ENCODE measurements around the gene ENO3. TPM values are rescaled to one million over a fixed set of nuclear protein-coding genes. Genes with fewer than 3 reads are reported as not detected.

Gene ENO3
- total RNA-seq, 1 experiment from 2014 or later, result 24.6 TPM

DNA sequence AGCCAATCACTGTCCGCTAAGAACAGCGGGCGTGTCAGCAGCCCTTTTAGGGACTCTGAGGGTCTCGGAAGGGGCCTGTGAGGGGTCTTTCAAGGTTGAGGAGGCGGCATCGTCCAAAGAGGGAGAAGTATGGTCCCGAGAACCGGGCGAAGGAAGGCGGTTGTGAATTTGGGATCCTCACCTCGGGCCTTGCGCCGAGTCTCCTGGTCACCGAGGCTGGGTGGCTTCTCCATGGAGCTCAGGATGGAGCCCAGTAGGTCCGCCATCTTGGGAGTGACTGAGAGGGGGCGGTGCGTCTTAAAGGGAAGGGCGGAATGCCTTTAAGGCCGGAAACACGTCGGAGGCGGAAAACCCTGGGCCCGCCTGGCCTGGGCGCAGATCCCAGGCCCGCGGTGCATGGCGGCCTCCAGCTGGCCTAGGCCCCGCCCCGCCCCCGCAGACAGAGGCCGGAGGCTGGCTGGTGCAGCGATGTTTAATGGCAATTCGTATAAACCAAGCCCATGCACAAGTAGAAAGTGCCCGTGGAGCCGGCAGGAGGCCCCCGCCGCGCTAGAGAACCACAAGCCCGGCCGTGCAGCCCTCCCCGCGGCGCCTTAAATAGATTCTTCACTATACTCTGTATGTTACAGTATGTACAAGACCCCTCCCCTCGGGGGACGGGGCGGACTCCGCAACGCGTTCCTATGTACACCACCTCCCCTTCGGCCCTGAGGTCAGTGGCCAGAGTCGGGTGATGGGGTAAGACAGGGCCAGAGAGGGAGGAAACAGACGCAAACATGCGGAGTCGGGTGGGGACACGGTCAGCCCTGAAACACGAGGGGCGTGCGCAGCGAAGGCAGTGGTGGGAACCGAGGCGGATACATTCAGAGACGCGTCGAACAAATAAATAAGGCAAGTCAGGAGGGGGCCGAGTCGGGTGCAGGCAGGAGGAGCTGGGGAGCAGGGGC, 16.9 kb downstream of the ENO3 start, which contains the start of gene SPAG7:
Gene SPAG7, minus strand, starts transcription at position 279 of the 947 bp plus-strand sequence. Its CDS starts 13 bp downstream, at position 266.
- Histone ChIP-seq H3K27ac (ENCODE audit: low read depth, low read length) (peak within 1 kb of the TSS; percentile 96), H3K4me3 (replicated peaks in 1 of 2; ENCODE audit: low read depth in 1 of 2, low read length in 2 of 2) (peak within 1 kb of the TSS; percentile 70 to 79), H3K9me3 (ENCODE audit: control insufficient read depth in 1 of 2, insufficient read depth in 1 of 2, low read depth in 1 of 2, low read length in 2 of 2) (no peaks in the 10 kb centered on the region), H3K9ac (ENCODE audit: low read length) (peak within 1 kb of the TSS; percentile 80), H3K36me3 (ENCODE audit: control insufficient read depth in 1 of 2, insufficient read depth in 2 of 2, low read length in 2 of 2) (peaks cover 4 to 13% of the 10 kb centered on the region in 2 experiments; a peak in 3 of 4 replicates), H3K4me2 (ENCODE audit: low read length) (peak within 1 kb of the TSS; percentile 84), H3K79me2 (ENCODE audit: insufficient read depth, low read length) (peaks cover 17% of the 10 kb centered on the region; the same call in 1 of the 2 replicates), H3K4me1 (ENCODE audit: control insufficient read depth in 1 of 2, insufficient read depth in 2 of 2, low read length in 2 of 2) (peaks cover 19 to 33% of the 10 kb centered on the region in 2 experiments), H3K9me2 (ENCODE audit: insufficient read depth) (no peaks in the 10 kb centered on the region), H4K20me1 (ENCODE audit: insufficient read depth) (no peaks in the 10 kb centered on the region), H2AFZ (ENCODE audit: low read depth, low read length, poor library complexity, severe bottlenecking) (no peak within 1 kb of the TSS), H3K27me3 (ENCODE audit: insufficient read depth, low read length) (no peaks in the 10 kb centered on the region)
- ChIA-PET RAD21 (ENCODE audit: low non-redundant PET in 1 of 2, low total read pairs in 2 of 2, uncharacterized antibody in 2 of 2, unreplicated experiment in 2 of 2) (interaction anchor here (0.8 to 2.2 kb wide), 4 partner anchors 20 to 59 kb away, joined by 3 to 11 read pairs (median 7); partner anchors contain the start of genes RNF167 (in 2 of the 2), SLC25A11 (in 2 of the 2) and PFN1 (in 1 of the 2)), POLR2A (interaction anchor here (0.7 to 5.0 kb wide), 12 partner anchors 11 to 177 kb away, joined by 3 to 45 read pairs (median 8); partner anchors contain the start of genes CAMTA2, ENO3, PFN1 and RNF167), CTCF (interaction anchor here (1.3 to 2.2 kb wide), 7 partner anchors 10 to 94 kb away, joined by 3 to 12 read pairs (median 7); partner anchors contain the start of genes CAMTA2, CHRNE, RNF167 and SLC25A11)
- DNase-seq (ENCODE audit: low read depth, low spot score), result peak; percentile 95
- BruUV-seq (replicated peaks), result no TSS peak
- intact Hi-C loops (cut with micrococcal nuclease), result loop anchor here (1.0 kb wide), 4 partner anchors 18 to 59 kb away; partner anchors contain the start of genes CAMTA2, RNF167 and SLC25A11
- ATAC-seq, result peak; percentile 64
- no peak for TF ChIP-seq FOSL1 (IDR thresholded peaks at IDR 0.05; ENCODE audit: low read depth)
- peak; percentile 95 for TF ChIP-seq SRF (IDR thresholded peaks at IDR 0.05; ENCODE audit: low read depth)
- TF ChIP-seq, protein P1, sequence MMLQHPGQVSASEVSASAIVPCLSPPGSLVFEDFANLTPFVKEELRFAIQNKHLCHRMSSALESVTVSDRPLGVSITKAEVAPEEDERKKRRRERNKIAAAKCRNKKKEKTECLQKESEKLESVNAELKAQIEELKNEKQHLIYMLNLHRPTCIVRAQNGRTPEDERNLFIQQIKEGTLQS (IDR thresholded peaks at IDR 0.05), result no peak
- TF ChIP-seq SIN3A (IDR thresholded peaks at IDR 0.05; ENCODE audit: low read depth), result no peak
- no peak; the same call in 1 of the 2 replicates for TF ChIP-seq ELF1 (IDR thresholded peaks at IDR 0.05; ENCODE audit: borderline replicate concordance, low read depth)
- TF ChIP-seq RAD21 (IDR thresholded peaks at IDR 0.05; ENCODE audit: low read depth), result peak; percentile 59
- peak; percentile 70 for TF ChIP-seq ZFX (IDR thresholded peaks at IDR 0.05)
- no peak for TF ChIP-seq EZH2 (IDR thresholded peaks at IDR 0.05)
- TF ChIP-seq, protein P2, sequence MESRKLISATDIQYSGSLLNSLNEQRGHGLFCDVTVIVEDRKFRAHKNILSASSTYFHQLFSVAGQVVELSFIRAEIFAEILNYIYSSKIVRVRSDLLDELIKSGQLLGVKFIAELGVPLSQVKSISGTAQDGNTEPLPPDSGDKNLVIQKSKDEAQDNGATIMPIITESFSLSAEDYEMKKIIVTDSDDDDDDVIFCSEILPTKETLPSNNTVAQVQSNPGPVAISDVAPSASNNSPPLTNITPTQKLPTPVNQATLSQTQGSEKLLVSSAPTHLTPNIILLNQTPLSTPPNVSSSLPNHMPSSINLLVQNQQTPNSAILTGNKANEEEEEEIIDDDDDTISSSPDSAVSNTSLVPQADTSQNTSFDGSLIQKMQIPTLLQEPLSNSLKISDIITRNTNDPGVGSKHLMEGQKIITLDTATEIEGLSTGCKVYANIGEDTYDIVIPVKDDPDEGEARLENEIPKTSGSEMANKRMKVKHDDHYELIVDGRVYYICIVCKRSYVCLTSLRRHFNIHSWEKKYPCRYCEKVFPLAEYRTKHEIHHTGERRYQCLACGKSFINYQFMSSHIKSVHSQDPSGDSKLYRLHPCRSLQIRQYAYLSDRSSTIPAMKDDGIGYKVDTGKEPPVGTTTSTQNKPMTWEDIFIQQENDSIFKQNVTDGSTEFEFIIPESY (IDR thresholded peaks at IDR 0.05; ENCODE audit: extremely low read depth, insufficient replicate concordance, low read length), result no peak
- TF ChIP-seq SP1 (IDR thresholded peaks at IDR 0.05; ENCODE audit: low read depth), result 0 out of 2 replicates have a peak, but pooled peaks have one; percentile 20
- TF ChIP-seq, protein P3, sequence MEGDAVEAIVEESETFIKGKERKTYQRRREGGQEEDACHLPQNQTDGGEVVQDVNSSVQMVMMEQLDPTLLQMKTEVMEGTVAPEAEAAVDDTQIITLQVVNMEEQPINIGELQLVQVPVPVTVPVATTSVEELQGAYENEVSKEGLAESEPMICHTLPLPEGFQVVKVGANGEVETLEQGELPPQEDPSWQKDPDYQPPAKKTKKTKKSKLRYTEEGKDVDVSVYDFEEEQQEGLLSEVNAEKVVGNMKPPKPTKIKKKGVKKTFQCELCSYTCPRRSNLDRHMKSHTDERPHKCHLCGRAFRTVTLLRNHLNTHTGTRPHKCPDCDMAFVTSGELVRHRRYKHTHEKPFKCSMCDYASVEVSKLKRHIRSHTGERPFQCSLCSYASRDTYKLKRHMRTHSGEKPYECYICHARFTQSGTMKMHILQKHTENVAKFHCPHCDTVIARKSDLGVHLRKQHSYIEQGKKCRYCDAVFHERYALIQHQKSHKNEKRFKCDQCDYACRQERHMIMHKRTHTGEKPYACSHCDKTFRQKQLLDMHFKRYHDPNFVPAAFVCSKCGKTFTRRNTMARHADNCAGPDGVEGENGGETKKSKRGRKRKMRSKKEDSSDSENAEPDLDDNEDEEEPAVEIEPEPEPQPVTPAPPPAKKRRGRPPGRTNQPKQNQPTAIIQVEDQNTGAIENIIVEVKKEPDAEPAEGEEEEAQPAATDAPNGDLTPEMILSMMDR (IDR thresholded peaks at IDR 0.05 in 2 of 3, conservative IDR thresholded peaks at IDR 0.05 in 1 of 3; ENCODE audit: borderline replicate concordance in 1 of 3, insufficient read depth in 1 of 3, low read depth in 2 of 3, low read length in 2 of 3), result no peak
- TF ChIP-seq ZNF274 (IDR thresholded peaks at IDR 0.05; ENCODE audit: low read depth, low read length), result no peak
- no peak for TF ChIP-seq EZH2phosphoT487 (IDR thresholded peaks at IDR 0.05; ENCODE audit: borderline replicate concordance)
- peak; percentile 96 for TF ChIP-seq EGR1 (IDR thresholded peaks at IDR 0.05; ENCODE audit: low read depth)
- TF ChIP-seq YY1 (IDR thresholded peaks at IDR 0.05; ENCODE audit: extremely low read depth, insufficient replicate concordance, low read depth, low read length), result peak; percentile 97
- TF ChIP-seq CBX3 (IDR thresholded peaks at IDR 0.05; ENCODE audit: low read depth), result no peak
- TF ChIP-seq JUND (IDR thresholded peaks at IDR 0.05), result 0 out of 2 replicates have a peak, but pooled peaks have one; percentile 38
- peak; percentile 55 for TF ChIP-seq TCF7L2 (IDR thresholded peaks at IDR 0.05; ENCODE audit: borderline replicate concordance, extremely low read depth, insufficient read depth, insufficient read length)
- TF ChIP-seq POLR2AphosphoS5 (IDR thresholded peaks at IDR 0.05; ENCODE audit: low read depth, low read length), result peak; percentile 84
- no peak for TF ChIP-seq CEBPB (IDR thresholded peaks at IDR 0.05; ENCODE audit: low read depth)
